Bronchial epithelial cell (primary cell): ENCODE data around the gene P3H2. TPM values are rescaled to one million over a fixed set of nuclear protein-coding genes. Genes with fewer than 3 reads are reported as not detected.

Experiments used
- DNase-seq: peaks from one replicate; pipeline ENCODE4 v3.0.0-alpha.2; 2010; ENCODE audit warnings: low read depth
- FAIRE-seq: peaks from 2 replicates; lab custom pipeline; 2011; peaks lifted over from hg19 to GRCh38; lab: Jason Lieb, UNC
- H3K27me3 ChIP-seq: 2 replicates; pipeline ENCODE4 v1.5.1; 2011; ENCODE audit warnings: low read length; ENCODE audit not compliant: control insufficient read depth, insufficient read depth
- H3K36me3 ChIP-seq: 2 replicates; pipeline ENCODE4 v1.5.1; 2011; ENCODE audit warnings: low read length; ENCODE audit not compliant: control insufficient read depth, insufficient read depth
- H3K4me3 ChIP-seq: 2 replicates; pipeline ENCODE4 v1.5.1; 2011; ENCODE audit warnings: mild to moderate bottlenecking, low read depth, low read length, control low read depth
- CTCF ChIP-seq: IDR thresholded peaks from 2 replicates; pipeline ENCODE4 v1.5.1; 2011; ENCODE audit warnings: mild to moderate bottlenecking, moderate library complexity, low read length, control low read depth, inconsistent platforms; ENCODE audit not compliant: insufficient read depth, severe bottlenecking
- total RNA-seq: library from RNA; depleted of rRNA; stranded (reverse); fragments of >200 nt; gene quantifications from 2 replicates; pipeline ENCODE4 v1.2.1, GENCODE V29; 2014

P3H2 gene
- total RNA-seq, 1 donor from 2014 or later, result 7.6 TPM

DNA sequence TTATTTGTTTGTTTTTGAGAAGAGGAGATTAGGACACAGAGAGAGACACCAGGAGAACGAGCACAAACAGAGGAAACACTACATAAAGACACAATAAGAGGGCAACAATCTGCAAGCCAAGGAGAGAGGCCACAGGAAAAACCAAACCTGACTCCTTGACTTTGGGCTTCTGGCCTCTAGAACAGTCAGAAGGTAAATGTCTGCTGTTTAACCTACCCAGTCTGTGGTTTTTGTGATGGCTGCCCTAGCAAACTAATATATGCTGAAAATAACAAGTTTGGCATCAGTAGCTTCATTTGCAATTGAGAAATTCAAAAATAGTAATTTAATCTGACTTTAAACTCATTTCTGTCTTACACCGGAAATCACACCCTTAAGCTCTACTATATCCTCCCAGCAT, 110.2 kb downstream of the P3H2 start:
- no peak for FAIRE-seq

GRCh38 chr3:190009614-190010013, 111.1 kb downstream of the P3H2 start:
- TF ChIP-seq CTCF, result no peak

More for the DNA sequence above, 110.2 kb downstream of the P3H2 start:
- no peak for DNase-seq
- no peaks in the 10 kb centered on the region for H3K36me3 ChIP-seq
- H3K4me3 ChIP-seq, result no peak overlapping the region
- TF ChIP-seq CTCF, result no peak
- no peaks in the 10 kb centered on the region for H3K27me3 ChIP-seq

DNA sequence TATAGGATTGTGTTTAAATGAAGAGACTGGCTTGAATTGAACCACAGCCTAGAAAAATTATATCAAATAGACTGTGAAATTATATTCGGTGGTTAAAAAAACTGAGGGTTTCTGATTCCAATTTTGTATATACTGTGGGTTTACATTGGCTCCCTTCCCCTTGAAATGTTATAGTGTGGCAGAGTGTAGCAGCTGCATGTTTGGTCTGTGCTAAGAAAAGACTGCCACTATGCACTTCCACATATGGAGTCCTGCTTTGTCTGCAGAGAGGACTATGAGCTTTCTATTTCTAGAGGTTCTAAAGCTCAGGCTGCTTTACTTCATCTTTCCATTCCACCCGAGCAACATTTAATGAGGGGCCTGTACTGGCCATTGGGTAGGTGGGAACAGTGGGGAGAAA, 112.3 kb downstream of the P3H2 start:
- DNase-seq (no peak), FAIRE-seq (no peak)
- no peak for TF ChIP-seq CTCF
- Histone ChIP-seq H3K36me3 (no peaks in the 10 kb centered on the region), H3K27me3 (no peaks in the 10 kb centered on the region), H3K4me3 (no peak overlapping the region)

More at GRCh38 chr3:190009614-190010013, 111.1 kb downstream of the P3H2 start:
- Histone ChIP-seq H3K27me3 (no peaks in the 10 kb centered on the region), H3K36me3 (no peaks in the 10 kb centered on the region), H3K4me3 (no peak overlapping the region)
- no peak for FAIRE-seq
- no peak for DNase-seq

GRCh38 chr3:190005343-190006113, 115.2 kb downstream of the P3H2 start:
- Histone ChIP-seq H3K27me3 (no peaks in the 10 kb centered on the region), H3K4me3 (no peak overlapping the region), H3K36me3 (no peaks in the 10 kb centered on the region)
- DNase-seq (no peak), FAIRE-seq (no peak)
- TF ChIP-seq CTCF, result no peak

GRCh38 chr3:190004656-190005055, 116.0 kb downstream of the P3H2 start:
- Histone ChIP-seq H3K27me3 (no peaks in the 10 kb centered on the region), H3K4me3 (no peak overlapping the region), H3K36me3 (no peaks in the 10 kb centered on the region)
- no peak for TF ChIP-seq CTCF
- DNase-seq (no peak), FAIRE-seq (no peak)
